NCI-H2081 (cell line): ENCODE measurements around the gene PSAPL1.

ENCODE experiments used
- DNase-seq, 2 experiments: peaks; one replicate each; lab custom pipeline; 2025; lab: John Stamatoyannopoulos, UW

Gene PSAPL1

DNA sequence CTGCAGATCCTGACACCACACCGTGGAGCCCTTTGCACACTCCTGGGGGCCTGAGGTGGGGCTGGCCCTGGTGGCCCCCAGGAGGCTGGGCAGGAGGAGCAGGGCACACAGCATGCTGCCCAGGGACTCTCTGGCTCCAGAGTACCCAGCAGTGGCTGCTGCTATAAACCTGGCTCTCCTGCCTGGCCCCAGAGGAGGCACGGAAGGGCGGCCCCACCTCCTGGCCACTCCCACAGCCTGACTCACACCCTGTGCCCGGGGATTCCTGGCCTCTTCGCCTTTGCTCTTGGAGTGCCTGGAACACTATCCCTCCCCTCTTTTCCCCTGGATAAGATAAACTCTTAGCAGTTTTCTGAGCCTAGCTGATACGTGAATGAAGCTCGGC lies at the start of gene PSAPL1:
TSS of gene PSAPL1 (minus strand) at position 165 of the 385 bp plus-strand sequence. CDS start at position 114, 51 bp downstream.
- DNase-seq = no peak

DNA sequence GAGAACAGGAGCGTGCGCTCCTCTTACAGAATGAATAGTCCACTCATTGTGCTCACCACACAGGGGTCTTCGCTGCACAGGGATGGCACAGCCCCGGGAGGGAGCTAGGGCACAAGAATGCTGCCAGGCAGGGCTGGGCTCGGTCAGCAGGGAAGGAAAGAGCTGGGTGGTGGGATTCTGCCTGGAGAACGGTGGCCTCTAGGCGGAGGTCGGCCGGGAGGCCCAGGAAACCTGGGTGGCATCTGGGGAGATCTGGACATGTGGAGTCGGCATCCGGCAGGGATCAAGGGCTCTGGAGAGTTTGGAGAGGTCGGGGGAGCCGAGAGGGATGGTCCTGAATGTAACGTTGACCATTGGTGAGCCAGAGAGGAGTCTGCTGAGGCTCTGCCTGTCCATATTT lies 46.5 kb upstream of the PSAPL1 start:
- DNase-seq = no peak

DNA sequence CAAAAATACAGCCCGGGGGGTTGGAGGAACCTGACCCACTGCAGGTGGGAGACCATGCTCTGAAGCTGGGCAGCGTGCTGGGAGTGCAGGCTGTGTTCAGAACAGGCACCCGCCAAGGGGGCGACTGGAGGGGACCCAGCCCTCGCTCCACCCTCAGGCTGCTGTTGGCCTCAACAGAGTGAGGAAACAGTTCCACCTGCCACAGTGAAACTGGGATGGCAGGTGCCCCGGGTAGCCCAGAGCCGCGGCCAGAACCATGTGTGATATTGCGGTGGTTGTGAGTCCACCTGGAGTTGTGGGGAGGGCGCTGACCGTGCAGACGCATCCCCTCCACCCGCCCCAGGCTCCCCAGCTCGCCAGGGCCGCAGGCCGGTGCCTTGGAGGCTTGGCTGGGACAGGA lies 45.7 kb upstream of the PSAPL1 start:
- no peak for DNase-seq

DNA sequence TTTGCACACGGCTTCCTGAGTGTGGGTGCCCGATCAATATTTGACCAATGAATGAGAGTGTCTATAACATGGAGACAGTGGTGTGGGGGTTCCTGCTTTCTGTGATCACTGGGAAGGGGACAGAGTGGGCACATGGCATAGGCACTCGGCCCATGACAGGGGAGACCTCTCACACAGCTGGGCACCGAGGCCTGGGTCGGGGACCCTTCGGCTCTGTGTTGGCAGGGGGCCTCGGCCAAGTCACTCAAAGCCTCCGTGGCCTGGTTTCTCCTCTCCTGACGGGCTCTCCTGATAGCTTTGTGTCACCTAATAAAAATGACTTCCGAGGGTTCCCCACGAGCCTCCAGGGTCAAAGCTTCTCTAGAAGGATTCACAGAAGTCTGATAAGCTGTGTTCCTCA lies 43.9 kb upstream of the PSAPL1 start:
- no peak for DNase-seq

GRCh38 chr4:7477695-7478094 lies 43.0 kb upstream of the PSAPL1 start:
- no peak for DNase-seq

GRCh38 chr4:7476820-7477219 lies 42.1 kb upstream of the PSAPL1 start:
- DNase-seq = no peak

GRCh38 chr4:7475207-7475606 lies 40.5 kb upstream of the PSAPL1 start:
- no peak for DNase-seq

DNA sequence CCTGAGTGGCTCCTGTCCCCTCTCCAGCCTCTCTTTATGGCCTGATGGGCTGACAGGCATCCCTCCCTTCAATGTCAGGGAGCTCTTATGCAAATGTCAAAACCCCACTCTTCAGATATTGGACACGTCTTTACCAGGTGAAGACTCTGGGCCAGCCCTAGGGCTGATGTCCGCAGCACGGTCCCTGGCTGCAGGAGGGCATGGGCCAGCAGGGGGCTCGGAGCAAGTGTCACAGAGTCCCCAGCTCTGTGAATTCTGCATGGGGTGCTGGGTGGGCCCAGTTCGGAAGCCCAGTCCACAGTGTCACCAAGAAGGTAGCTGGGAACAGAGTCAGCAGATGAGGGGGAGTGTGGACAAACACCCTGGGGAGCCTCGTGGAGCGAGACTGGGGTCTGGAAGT lies 39.6 kb upstream of the PSAPL1 start:
- no peak for DNase-seq

GRCh38 chr4:7473081-7473480 lies 38.4 kb upstream of the PSAPL1 start:
- DNase-seq = no peak

DNA sequence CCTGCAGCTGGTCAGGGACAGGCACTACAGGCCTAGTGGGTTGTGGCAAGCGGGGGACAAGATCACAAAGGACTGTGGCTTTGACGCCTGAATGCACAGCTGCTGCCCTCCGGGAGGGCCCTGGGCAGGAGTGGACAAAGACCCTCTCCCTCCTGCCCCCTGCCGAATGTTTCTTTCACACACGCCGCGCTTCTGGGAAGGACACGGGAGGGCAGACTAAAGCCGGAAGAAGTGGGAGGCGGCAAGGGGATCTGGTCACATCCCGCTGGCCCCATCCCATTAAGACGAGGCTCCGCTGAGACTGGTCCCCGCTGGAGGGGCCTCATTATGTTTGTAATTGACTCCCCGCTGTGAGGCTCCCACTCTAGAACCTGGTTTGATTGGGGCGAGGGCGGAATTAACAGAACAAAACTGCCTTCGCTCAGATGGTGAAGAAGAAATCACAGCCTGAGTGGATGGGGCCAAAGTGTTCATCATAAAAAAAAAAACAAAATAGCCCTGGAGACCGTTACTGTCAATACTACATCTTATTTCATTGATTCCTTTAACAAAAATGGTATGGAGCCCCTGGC lies 37.8 kb upstream of the PSAPL1 start:
- DNase-seq = no peak

DNA sequence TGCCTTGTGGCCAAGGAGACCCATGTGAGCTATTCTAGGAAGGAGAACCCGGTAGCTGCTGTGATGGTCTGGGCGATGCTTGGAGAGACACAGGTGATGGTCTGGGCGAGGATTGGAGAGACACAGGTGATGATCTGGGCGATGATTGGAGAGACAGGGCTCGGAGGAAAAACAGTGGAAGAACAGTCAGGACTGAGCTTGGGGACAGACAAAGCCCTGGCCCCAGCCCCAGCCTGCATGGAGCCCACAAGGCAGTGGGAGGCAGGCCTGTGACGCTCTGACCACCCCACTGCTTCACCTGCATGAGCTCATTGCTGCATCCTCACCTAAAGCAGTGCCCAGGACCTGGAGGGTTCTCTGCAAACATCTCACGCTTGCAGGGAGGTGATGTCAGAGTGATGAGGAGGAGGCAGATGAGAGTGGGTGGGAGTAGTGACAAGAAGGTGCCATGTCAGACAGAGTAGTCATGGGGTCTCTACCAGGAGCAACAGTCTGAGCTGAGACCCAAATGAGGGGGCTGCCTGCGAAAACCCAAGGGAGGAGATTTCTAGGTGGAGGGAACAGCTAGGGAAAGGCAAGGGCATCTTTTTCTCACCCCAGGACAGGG lies 35.9 kb upstream of the PSAPL1 start:
- DNase-seq = no peak

DNA sequence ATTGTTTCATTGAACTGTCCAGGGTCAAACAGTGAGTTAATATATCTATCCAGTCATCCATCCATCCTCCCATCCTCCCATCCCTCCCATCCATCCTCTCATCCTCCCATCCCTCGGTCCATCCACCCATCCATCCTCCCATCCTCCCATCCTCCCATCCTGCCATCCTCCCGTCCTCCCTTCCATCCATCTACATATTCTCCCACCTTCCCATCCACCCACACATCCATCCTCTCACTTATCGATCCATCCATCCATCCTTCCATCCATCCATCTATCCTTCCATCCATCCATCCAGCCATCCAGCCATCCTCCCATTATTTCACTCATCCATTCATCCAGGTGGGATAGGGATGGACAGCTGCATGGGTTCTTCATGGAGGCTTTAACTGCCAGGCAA lies 35.4 kb upstream of the PSAPL1 start:
- no peak for DNase-seq

DNA sequence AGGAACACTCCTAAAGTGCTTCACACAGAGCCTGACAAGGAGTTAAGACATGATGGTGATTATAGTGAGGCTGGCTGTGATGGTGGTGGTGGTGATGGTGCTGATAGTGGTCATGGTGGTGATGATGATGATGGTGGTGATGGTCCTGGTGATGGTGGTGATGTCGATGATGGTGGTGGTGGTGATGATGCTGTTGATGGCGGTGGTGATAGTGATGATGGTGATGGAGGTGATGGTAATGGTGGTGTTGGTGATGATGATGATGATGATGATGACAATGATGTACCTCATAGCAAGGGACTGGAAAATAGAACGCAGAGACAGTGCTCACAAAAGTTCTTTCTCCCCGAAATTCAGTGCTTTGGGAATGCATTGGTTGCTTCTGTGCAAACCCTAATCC lies 34.3 kb upstream of the PSAPL1 start:
- no peak for DNase-seq

- no peak for DNase-seq
Measured at GRCh38 chr4:7467471-7467870, 32.7 kb upstream of the PSAPL1 start.

DNA sequence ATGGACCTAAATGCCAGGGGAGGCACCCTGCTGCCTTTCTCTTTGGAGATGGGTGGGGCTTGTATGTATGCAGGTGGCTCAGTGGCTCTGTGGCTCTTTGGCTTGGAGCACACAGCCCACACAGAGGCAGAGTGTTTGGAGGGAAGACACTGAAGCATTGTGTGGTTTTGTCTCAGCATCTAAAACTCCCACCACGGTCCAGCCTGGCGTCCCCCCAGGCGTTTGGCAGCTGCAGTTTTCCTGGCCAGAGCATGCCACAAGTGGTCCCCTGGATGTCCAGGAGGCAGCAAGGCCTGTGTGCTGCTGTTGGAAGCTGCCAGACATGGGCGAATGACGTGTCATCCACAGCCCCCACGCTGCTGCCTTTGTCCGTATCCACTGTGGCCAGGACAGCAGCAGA lies 32.2 kb upstream of the PSAPL1 start:
- no peak for DNase-seq

GRCh38 chr4:7466215-7466614 lies 31.5 kb upstream of the PSAPL1 start:
- DNase-seq = no peak

- no peak for DNase-seq
Measured at GRCh38 chr4:7465017-7465416, 30.3 kb upstream of the PSAPL1 start.

GRCh38 chr4:7464259-7464655 lies 29.5 kb upstream of the PSAPL1 start:
- DNase-seq = no peak

DNA sequence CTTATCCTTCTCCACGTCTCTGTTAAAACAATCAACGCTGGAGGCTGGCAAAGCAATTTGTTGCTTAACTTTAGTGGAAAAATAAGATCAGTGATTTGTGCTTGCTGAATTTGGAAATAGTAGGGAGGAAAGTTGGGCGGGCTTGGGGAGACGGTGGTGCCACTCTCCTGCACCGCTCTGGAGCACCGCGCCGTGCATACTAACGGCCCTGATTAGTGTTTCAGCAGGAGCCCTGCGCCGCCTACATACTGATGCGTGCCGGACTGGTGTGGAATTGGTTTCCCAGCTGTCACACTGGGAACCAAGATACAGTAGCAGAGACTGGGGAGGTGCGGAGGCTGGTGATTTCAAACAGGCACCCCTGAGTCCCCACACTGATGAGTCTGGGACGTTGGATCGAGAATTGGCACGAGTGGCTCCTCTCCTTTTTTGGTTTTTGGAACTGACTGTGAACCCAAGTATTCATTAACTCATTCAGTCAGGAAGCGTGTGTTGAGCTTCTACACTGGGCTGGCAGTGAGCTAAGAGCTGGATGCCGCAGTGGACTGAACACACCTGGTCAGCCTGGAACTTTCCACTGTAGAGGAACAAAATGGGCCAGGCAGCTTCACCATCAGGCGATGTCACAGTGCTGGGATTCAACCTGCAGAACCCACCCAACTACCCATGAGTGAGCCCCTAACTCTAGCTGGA lies 29.0 kb upstream of the PSAPL1 start:
- DNase-seq = no peak

DNA sequence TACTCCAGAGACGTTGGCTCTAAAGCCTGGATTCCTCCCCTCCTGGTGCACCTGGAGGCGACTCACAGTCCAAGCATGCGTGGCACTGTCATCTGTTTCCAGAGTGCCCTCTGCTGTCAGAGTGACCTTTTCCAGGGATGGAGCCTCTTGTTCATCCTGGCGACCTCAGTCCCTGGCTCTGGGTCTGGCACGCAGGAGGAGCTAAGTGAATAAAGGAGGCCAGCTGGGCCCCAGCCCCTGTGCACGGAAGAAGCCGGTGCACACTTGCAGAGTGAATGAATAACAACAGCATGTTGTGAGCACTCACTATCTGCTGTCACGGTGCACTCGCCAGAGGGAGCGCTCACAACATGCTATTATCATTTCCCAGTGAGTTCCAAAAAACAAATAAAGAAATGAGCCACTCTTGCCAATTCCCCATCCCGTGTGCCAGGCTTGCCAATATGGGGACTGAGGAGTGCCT lies 27.8 kb upstream of the PSAPL1 start:
- DNase-seq = peak; percentile 17 to 49

DNA sequence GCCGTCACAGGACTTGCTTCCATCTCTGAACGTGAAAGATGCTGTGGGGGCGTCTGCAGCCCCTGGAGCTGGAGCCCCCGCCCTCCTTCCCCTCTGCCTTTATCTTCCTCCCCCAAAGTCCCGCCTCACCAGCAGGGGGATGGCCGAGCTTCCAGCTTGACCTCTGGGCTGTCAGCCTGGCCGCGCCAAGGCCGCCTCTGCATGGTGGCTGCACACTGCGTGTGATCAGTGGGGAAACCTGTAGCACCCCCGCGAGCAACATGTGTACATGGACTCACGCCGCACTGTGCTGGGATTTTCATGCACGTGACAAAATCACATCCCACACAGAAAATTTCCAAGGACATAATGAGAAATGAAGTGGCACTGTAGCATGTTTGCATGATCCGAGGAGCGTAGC lies 26.5 kb upstream of the PSAPL1 start:
- DNase-seq = no peak

DNA sequence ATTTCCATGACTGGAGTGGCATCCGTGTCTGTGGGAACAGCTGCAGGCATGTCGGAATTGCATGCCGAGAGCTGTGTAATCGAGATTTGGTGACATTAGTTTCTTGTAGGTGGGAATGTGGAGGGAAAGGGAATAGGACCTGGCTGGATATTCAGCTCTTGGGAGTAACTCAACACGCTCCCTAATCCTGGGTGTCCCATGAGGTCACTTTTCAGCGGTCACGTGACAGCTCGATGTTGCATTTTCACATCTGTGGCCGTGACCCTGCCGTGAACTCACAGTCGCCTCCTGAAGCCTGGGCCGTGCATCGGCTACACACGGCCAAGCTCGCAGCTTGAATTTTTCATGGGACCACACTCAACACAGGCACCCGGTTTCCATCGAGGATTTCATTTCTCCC lies 25.8 kb upstream of the PSAPL1 start:
- no peak for DNase-seq

- no peak for DNase-seq
Measured at GRCh38 chr4:7459471-7459870, 24.7 kb upstream of the PSAPL1 start.

GRCh38 chr4:7458477-7458876 lies 23.7 kb upstream of the PSAPL1 start:
- no peak for DNase-seq
